Activated T-helper 1 cell treated with anti-CD3 and anti-CD28 coated beads, Interleukin-12 subunit alpha, Interleukin-12 subunit beta, Interleukin-2, Interleukin-4 antibody, amounts not matched to agents 30 ng/mL and 10 ng/mL and 1 ng/mL, durations not matched to agents 14 hours and 24 hours and 36 hours (primary cell): ENCODE data around the gene PER2. TPM values are rescaled to one million over a fixed set of nuclear protein-coding genes. Genes with fewer than 3 reads are reported as not detected.
A peak's percentile ranks its signal among the peaks of the same experiment; 100 is the strongest.
"Not testable (repeated sequence)": the region's sequence is repeated elsewhere in the genome, so short reads cannot be mapped to it uniquely, and the experiment has no call there.

Experiments
- DNase-seq: peaks from one replicate; pipeline ENCODE4 v3.0.0; 2021; ENCODE audit warnings: low spot score
- H3K27ac Mint-ChIP-seq: one replicate; pipeline ENCODE4 v1.8.0; 2021; ENCODE audit warnings: mild to moderate bottlenecking, mixed read lengths
- H3K27me3 Mint-ChIP-seq: one replicate; pipeline ENCODE4 v1.8.0; 2022; ENCODE audit warnings: mild to moderate bottlenecking, moderate library complexity, mixed read lengths; ENCODE audit not compliant: insufficient read depth
- H3K36me3 Mint-ChIP-seq: one replicate; pipeline ENCODE4 v1.8.0; 2021; ENCODE audit warnings: low read depth, mixed read lengths
- H3K4me1 Mint-ChIP-seq: one replicate; pipeline ENCODE4 v1.8.0; 2021; ENCODE audit warnings: low read depth, mixed read lengths
- H3K4me3 Mint-ChIP-seq: one replicate; pipeline ENCODE4 v1.8.0; 2021; ENCODE audit warnings: mild to moderate bottlenecking, moderate library complexity, mixed read lengths
- H3K9me3 Mint-ChIP-seq: one replicate; pipeline ENCODE4 v1.8.0; 2021; ENCODE audit warnings: mixed read lengths
- intact Hi-C: fragments of 100-400 bp; cut with micrococcal nuclease; formaldehyde crosslinking; loops from one replicate; pipeline ENCODE4 v1.15.1; 2024
- total RNA-seq: library from RNA; stranded (reverse); gene quantifications from 2 replicates; pipeline ENCODE4 v1.2.3, GENCODE V29; 2022

Gene PER2
- total RNA-seq, 1 donor from 2014 or later: 21.2 TPM

GRCh38 chr2:238321467-238321866 lies 33.1 kb upstream of the PER2 start:
- H3K4me3 Mint-ChIP-seq: peak overlapping the region; percentile 81

DNA sequence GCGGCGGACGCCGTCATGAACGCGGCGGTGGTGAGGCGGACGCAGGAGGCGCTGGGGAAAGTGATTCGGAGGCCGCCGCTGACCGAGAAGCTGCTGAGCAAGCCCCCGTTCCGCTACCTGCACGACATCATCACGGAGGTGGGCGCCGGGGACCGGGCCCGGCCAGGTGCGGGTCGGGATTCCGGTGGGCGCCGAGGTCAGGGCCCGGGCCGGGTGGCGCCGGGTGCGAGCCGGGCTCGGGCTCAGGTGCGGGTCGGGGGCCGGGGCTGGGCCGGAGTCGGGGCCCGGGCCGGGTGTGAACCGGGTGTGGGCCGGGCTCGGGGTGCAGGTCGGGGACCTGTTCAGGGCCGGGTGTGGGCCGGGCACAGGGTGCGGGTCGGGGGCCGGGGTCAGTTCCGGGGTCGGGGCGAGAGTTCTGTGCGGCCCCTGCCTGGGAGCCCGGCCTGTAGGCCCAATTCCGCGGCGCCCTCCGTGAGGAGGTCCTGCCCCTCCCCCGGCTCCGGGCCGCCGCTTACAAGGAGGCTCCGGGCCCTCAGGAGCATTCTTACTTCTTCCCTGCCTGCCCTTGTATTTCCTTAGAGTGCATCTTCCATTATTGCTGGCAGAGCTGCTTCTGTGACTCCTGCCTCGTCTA lies 32.4 kb upstream of the PER2 start:
- Mint-ChIP-seq H3K27me3 (peaks cover 19% of the 10 kb centered on the region), H3K36me3 (no peaks in the 10 kb centered on the region), H3K4me1 (peaks cover 15% of the 10 kb centered on the region), H3K27ac (no peak overlapping the region), H3K9me3 (no peaks in the 10 kb centered on the region), H3K4me3 (peak overlapping the region; percentile 81)
- intact Hi-C loops: loop anchor here (1.0 to 2.0 kb wide), 3 partner anchors 32 to 118 kb away; partner anchors contain the start of genes ASB1 and PER2
- no peak for DNase-seq

More at GRCh38 chr2:238321467-238321866, 33.1 kb upstream of the PER2 start:
- Mint-ChIP-seq H3K27ac (peak overlapping the region; percentile 8), H3K27me3 (peaks cover 16% of the 10 kb centered on the region), H3K9me3 (no peaks in the 10 kb centered on the region), H3K36me3 (no peaks in the 10 kb centered on the region), H3K4me1 (peaks cover 15% of the 10 kb centered on the region)
- intact Hi-C loops: loop anchor here (2.0 kb wide), 2 partner anchors 105 to 117 kb away; partner anchors contain the start of gene ASB1
- DNase-seq: no peak

- no peaks in the 10 kb centered on the region for H3K9me3 Mint-ChIP-seq
- intact Hi-C loops: loop anchor here (1.0 to 2.0 kb wide), 3 partner anchors 32 to 119 kb away; partner anchors contain the start of genes ASB1 and PER2
- H3K27me3 Mint-ChIP-seq: peaks cover 21% of the 10 kb centered on the region
Observed at GRCh38 chr2:238320246-238320647, 31.8 kb upstream of the PER2 start, which contains the start of gene TRAF3IP1. Gene TRAF3IP1, plus strand, starts transcription at chr2:238320518. Its CDS starts 145 bp downstream, at chr2:238320663.

GRCh38 chr2:238315031-238315595 lies 26.7 kb upstream of the PER2 start:
- DNase-seq: no peak
- intact Hi-C loops: no loop called here
- Mint-ChIP-seq H3K4me3 (no peak overlapping the region), H3K27me3 (peaks cover 21% of the 10 kb centered on the region), H3K9me3 (no peaks in the 10 kb centered on the region), H3K36me3 (no peaks in the 10 kb centered on the region), H3K4me1 (peaks cover 5% of the 10 kb centered on the region), H3K27ac (no peak overlapping the region)

More at GRCh38 chr2:238320246-238320647, 31.8 kb upstream of the PER2 start, which contains the start of gene TRAF3IP1:
- Mint-ChIP-seq H3K36me3 (no peaks in the 10 kb centered on the region), H3K27ac (peak within 1 kb of the TSS; percentile 8), H3K4me1 (peaks cover 15% of the 10 kb centered on the region), H3K4me3 (peak within 1 kb of the TSS; percentile 81)
- peak; percentile 84 for DNase-seq

GRCh38 chr2:238314576-238314975 lies 26.2 kb upstream of the PER2 start:
- intact Hi-C loops: no loop called here
- Mint-ChIP-seq H3K27ac (no peak overlapping the region), H3K4me3 (no peak overlapping the region), H3K27me3 (peaks cover 21% of the 10 kb centered on the region), H3K9me3 (no peaks in the 10 kb centered on the region), H3K4me1 (peaks cover under 1% of the 10 kb centered on the region), H3K36me3 (no peaks in the 10 kb centered on the region)
- DNase-seq: no peak

DNA sequence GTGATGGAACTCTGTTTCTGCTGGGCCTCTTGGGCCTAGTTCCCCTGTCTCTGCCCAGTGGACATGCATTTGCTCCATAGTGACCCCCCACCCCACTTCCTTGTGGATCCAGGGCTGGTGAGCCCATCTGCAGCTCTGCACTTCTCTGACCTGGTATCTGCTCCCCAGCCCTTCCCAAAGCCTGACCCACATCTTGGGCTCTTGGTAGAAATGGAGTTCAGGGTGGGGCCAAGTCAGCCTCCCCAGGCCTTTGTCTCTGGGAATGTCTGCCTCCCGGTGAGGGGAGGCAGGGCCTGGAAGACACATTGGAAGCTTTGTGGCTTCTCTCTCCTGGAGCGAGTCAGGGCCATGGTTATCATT lies 25.6 kb upstream of the PER2 start:
- no peaks in the 10 kb centered on the region for H3K36me3 Mint-ChIP-seq
- intact Hi-C loops: no loop called here
- H3K27me3 Mint-ChIP-seq: peaks cover 19% of the 10 kb centered on the region
- H3K9me3 Mint-ChIP-seq: no peaks in the 10 kb centered on the region
- no peak for DNase-seq
- H3K4me3 Mint-ChIP-seq: no peak overlapping the region
- H3K27ac Mint-ChIP-seq: no peak overlapping the region
- no peaks in the 10 kb centered on the region for H3K4me1 Mint-ChIP-seq

DNA sequence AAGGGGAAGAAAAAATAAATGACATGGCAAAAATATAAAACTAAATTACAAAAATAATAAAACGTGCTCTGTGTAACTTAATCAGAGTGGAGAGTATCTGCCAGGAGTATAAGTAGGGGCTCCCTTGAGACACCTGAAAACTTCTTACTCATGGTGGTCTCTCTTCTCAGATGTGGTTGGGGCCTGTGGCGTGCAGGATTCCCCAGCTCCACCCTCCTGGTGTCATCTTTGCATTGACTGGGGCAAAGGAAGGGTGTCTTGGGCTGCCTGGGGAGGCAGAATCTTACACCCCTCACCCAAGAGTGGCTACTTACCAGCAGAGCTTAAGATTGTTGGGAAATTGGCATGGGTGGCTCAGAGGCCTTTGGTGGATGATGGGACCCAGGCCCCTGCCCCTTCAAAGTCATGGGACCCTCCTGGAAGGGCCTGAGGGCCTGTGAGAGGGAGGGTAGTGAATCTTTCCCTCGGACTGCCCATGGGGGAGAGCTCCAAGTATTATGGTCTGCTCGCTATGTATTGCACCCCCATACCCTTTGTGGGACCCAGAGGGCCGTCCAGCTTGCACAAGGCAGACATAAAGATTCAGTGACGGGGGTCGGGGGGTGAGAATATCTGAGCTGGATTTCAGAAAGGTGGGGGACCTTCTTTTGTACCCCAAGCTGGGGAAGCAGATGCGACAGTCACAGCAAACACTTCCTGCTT lies 25.0 kb upstream of the PER2 start:
- H3K27ac Mint-ChIP-seq: no peak overlapping the region
- intact Hi-C loops: no loop called here
- no peak overlapping the region for H3K4me3 Mint-ChIP-seq
- no peak for DNase-seq
- H3K27me3 Mint-ChIP-seq: peaks cover 18% of the 10 kb centered on the region
- no peaks in the 10 kb centered on the region for H3K9me3 Mint-ChIP-seq
- H3K36me3 Mint-ChIP-seq: no peaks in the 10 kb centered on the region
- H3K4me1 Mint-ChIP-seq: no peaks in the 10 kb centered on the region

- H3K27me3 Mint-ChIP-seq, DNase-seq, H3K27ac Mint-ChIP-seq, H3K4me3 Mint-ChIP-seq, H3K36me3 Mint-ChIP-seq, H3K4me1 Mint-ChIP-seq, intact Hi-C loops, H3K9me3 Mint-ChIP-seq: not testable (repeated sequence)
Observed at GRCh38 chr2:238310721-238311120, 22.3 kb upstream of the PER2 start.

- no peaks in the 10 kb centered on the region for H3K9me3 Mint-ChIP-seq
- H3K4me3 Mint-ChIP-seq: no peak overlapping the region
- no peak for DNase-seq
- intact Hi-C loops: no loop called here
- H3K4me1 Mint-ChIP-seq: no peaks in the 10 kb centered on the region
- H3K27me3 Mint-ChIP-seq: peaks cover 11% of the 10 kb centered on the region
- H3K27ac Mint-ChIP-seq: no peak overlapping the region
- H3K36me3 Mint-ChIP-seq: no peaks in the 10 kb centered on the region
Observed at GRCh38 chr2:238308177-238308576, 19.8 kb upstream of the PER2 start.

GRCh38 chr2:238306672-238306998 lies 18.2 kb upstream of the PER2 start:
- intact Hi-C loops: no loop called here
- H3K4me1 Mint-ChIP-seq: no peaks in the 10 kb centered on the region
- no peak overlapping the region for H3K4me3 Mint-ChIP-seq
- H3K27me3 Mint-ChIP-seq: peaks cover 17% of the 10 kb centered on the region
- no peaks in the 10 kb centered on the region for H3K9me3 Mint-ChIP-seq
- no peak overlapping the region for H3K27ac Mint-ChIP-seq
- no peaks in the 10 kb centered on the region for H3K36me3 Mint-ChIP-seq
- DNase-seq: no peak

- Mint-ChIP-seq H3K4me1 (no peaks in the 10 kb centered on the region), H3K27me3 (peaks cover 16% of the 10 kb centered on the region), H3K4me3 (no peak overlapping the region), H3K9me3 (no peaks in the 10 kb centered on the region), H3K27ac (no peak overlapping the region), H3K36me3 (no peaks in the 10 kb centered on the region)
- DNase-seq: no peak
- intact Hi-C loops: no loop called here
Observed at GRCh38 chr2:238305965-238306671, 17.7 kb upstream of the PER2 start.

GRCh38 chr2:238305092-238305862 lies 16.9 kb upstream of the PER2 start:
- intact Hi-C loops: no loop called here
- Mint-ChIP-seq H3K9me3 (no peaks in the 10 kb centered on the region), H3K4me1 (no peaks in the 10 kb centered on the region), H3K27ac (no peak overlapping the region), H3K27me3 (peaks cover 20% of the 10 kb centered on the region), H3K4me3 (no peak overlapping the region), H3K36me3 (no peaks in the 10 kb centered on the region)
- DNase-seq: no peak
